ENCODE measurements around the gene ZC2HC1B. TPM values are rescaled to one million over a fixed set of nuclear protein-coding genes. Genes with fewer than 3 reads are reported as not detected.

The ZC2HC1B gene
- total RNA-seq, 1 donor from 2014 or later: not detected

DNA sequence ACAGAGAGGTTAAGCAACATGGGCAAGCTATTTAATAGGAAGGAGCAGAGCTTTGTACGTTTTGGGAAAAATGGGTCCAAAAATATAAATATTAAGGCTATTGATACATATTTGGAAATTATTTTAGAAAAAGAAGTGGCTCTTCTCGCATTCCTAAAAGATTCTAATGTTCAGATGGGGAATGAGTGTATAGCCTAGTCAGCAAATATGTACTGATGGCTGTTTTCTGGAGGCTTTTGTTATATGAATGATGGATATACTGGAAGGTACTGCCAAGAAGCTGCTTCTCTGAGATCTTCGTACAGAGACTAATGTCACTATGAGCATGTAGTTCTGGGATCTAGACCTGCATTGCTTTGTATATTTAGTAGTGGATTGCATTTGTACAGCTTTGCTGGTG lies 72.1 kb downstream of the ZC2HC1B start:
- H3K9ac ChIP-seq (ENCODE audit: low read length): no peak overlapping the region
- H3K27ac ChIP-seq (ENCODE audit: low read depth, low read length): no peak overlapping the region
- no peaks in the 10 kb centered on the region for H3K9me3 Mint-ChIP-seq (ENCODE audit: unreplicated experiment)
- no peaks in the 10 kb centered on the region for H4K20me1 ChIP-seq (ENCODE audit: insufficient read depth, low read length)
- H3K4me1 ChIP-seq (ENCODE audit: insufficient read depth, low read length): no peaks in the 10 kb centered on the region
- H3K36me3 Mint-ChIP-seq (ENCODE audit: low read depth, unreplicated experiment): no peaks in the 10 kb centered on the region
- H3K4me3 Mint-ChIP-seq (ENCODE audit: unreplicated experiment): no peak overlapping the region
- no peak for TF ChIP-seq CTCF (IDR thresholded peaks at IDR 0.05; ENCODE audit: insufficient read depth, low read depth, low read length)
- TF ChIP-seq EZH2 (IDR thresholded peaks at IDR 0.05; ENCODE audit: insufficient read depth, low read length): no peak
- H3K36me3 ChIP-seq (ENCODE audit: insufficient read depth, low read length): no peaks in the 10 kb centered on the region
- FAIRE-seq: no peak
- H3K4me1 Mint-ChIP-seq (ENCODE audit: low read depth, unreplicated experiment): no peaks in the 10 kb centered on the region
- H3K4me2 ChIP-seq (ENCODE audit: low read length): no peak overlapping the region
- no peaks in the 10 kb centered on the region for H3K27me3 ChIP-seq (ENCODE audit: insufficient read depth, low read length)
- H3K9me3 ChIP-seq (ENCODE audit: insufficient read depth, low read depth, low read length): no peaks in the 10 kb centered on the region
- no peak overlapping the region for H2AFZ ChIP-seq (ENCODE audit: low read depth, low read length)
- no peak for DNase-seq (ENCODE audit: low read depth)
- H3K27me3 Mint-ChIP-seq (ENCODE audit: low read depth, unreplicated experiment): peaks cover 3% of the 10 kb centered on the region
- no peak overlapping the region for H3K4me3 ChIP-seq (ENCODE audit: insufficient read depth, low read depth, low read length)
- no peaks in the 10 kb centered on the region for H3K79me2 ChIP-seq (ENCODE audit: insufficient read depth, low read length)
- H3K27ac Mint-ChIP-seq (ENCODE audit: unreplicated experiment): no peak overlapping the region

DNA sequence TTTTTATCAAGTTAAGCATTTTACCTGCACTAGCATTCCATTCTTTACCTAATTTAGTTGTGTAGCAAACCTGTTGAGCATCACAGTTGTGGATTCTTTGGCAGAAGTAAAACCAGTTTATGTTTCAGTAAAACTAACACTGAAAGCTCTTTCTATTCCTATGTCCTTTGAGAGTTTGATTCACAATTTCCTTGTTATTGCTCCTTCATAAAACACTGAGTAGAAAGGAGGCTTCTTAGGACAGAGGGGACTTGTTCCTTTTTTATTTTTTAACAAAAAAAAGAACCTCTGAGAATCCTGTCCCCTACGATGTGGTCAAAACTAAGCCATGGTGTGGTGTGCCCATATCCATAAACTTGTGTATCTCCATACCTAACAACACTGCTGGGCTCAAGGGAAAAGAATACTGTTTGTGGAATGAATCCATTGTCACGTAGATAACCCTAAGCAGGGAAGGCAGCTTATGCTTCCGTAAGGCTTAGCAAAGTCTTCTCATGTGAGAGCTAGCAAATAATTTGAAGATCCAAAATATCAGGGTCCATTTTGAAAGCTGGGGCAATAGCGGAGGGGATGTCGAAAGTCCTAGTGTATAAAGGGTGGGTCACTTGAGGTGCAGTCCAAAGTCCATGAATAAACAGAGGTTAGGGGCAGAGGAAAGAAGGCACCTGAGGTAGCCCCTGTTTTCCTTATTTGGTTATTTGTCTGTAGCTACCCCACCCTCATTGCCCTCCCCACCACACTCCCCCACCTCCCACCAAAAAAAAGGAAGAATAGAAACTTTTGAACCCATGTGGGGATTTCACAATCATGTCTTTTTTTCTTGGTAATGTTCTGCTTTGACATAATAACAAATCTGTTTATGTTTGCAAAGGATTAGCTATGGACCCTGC lies 72.7 kb downstream of the ZC2HC1B start:
- no peak overlapping the region for H3K27ac Mint-ChIP-seq (ENCODE audit: unreplicated experiment)
- H3K4me1 Mint-ChIP-seq (ENCODE audit: low read depth, unreplicated experiment): no peaks in the 10 kb centered on the region
- no peaks in the 10 kb centered on the region for H3K9me3 Mint-ChIP-seq (ENCODE audit: unreplicated experiment)
- TF ChIP-seq EZH2 (IDR thresholded peaks at IDR 0.05; ENCODE audit: insufficient read depth, low read length): no peak
- Histone ChIP-seq H3K9me3 (ENCODE audit: insufficient read depth, low read depth, low read length) (no peaks in the 10 kb centered on the region), H3K27ac (ENCODE audit: low read depth, low read length) (no peak overlapping the region), H3K79me2 (ENCODE audit: insufficient read depth, low read length) (no peaks in the 10 kb centered on the region), H4K20me1 (ENCODE audit: insufficient read depth, low read length) (no peaks in the 10 kb centered on the region), H3K4me1 (ENCODE audit: insufficient read depth, low read length) (no peaks in the 10 kb centered on the region), H3K9ac (ENCODE audit: low read length) (no peak overlapping the region), H2AFZ (ENCODE audit: low read depth, low read length) (no peak overlapping the region), H3K4me3 (ENCODE audit: insufficient read depth, low read depth, low read length) (no peak overlapping the region), H3K4me2 (ENCODE audit: low read length) (no peak overlapping the region), H3K36me3 (ENCODE audit: insufficient read depth, low read length) (no peaks in the 10 kb centered on the region), H3K27me3 (ENCODE audit: insufficient read depth, low read length) (no peaks in the 10 kb centered on the region)
- no peaks in the 10 kb centered on the region for H3K36me3 Mint-ChIP-seq (ENCODE audit: low read depth, unreplicated experiment)
- H3K4me3 Mint-ChIP-seq (ENCODE audit: unreplicated experiment): no peak overlapping the region
- H3K27me3 Mint-ChIP-seq (ENCODE audit: low read depth, unreplicated experiment): peaks cover 3% of the 10 kb centered on the region
- FAIRE-seq: no peak
- no peak for DNase-seq (ENCODE audit: low read depth)

GRCh38 chr6:143937668-143937970 lies 73.3 kb downstream of the ZC2HC1B start:
- Mint-ChIP-seq H3K4me1 (ENCODE audit: low read depth, unreplicated experiment) (no peaks in the 10 kb centered on the region), H3K27me3 (ENCODE audit: low read depth, unreplicated experiment) (peaks cover 3% of the 10 kb centered on the region), H3K36me3 (ENCODE audit: low read depth, unreplicated experiment) (no peaks in the 10 kb centered on the region), H3K4me3 (ENCODE audit: unreplicated experiment) (no peak overlapping the region), H3K9me3 (ENCODE audit: unreplicated experiment) (no peaks in the 10 kb centered on the region), H3K27ac (ENCODE audit: unreplicated experiment) (no peak overlapping the region)
- Histone ChIP-seq H3K4me2 (ENCODE audit: low read length) (no peak overlapping the region), H3K27ac (ENCODE audit: low read depth, low read length) (no peak overlapping the region), H2AFZ (ENCODE audit: low read depth, low read length) (no peak overlapping the region), H3K36me3 (ENCODE audit: insufficient read depth, low read length) (no peaks in the 10 kb centered on the region), H4K20me1 (ENCODE audit: insufficient read depth, low read length) (no peaks in the 10 kb centered on the region), H3K4me1 (ENCODE audit: insufficient read depth, low read length) (no peaks in the 10 kb centered on the region), H3K27me3 (ENCODE audit: insufficient read depth, low read length) (no peaks in the 10 kb centered on the region), H3K9me3 (ENCODE audit: insufficient read depth, low read depth, low read length) (no peaks in the 10 kb centered on the region), H3K79me2 (ENCODE audit: insufficient read depth, low read length) (no peaks in the 10 kb centered on the region), H3K9ac (ENCODE audit: low read length) (no peak overlapping the region), H3K4me3 (ENCODE audit: insufficient read depth, low read depth, low read length) (no peak overlapping the region)
- TF ChIP-seq CTCF (IDR thresholded peaks at IDR 0.05; ENCODE audit: insufficient read depth, low read depth, low read length): no peak
- no peak for TF ChIP-seq EZH2 (IDR thresholded peaks at IDR 0.05; ENCODE audit: insufficient read depth, low read length)
- no peak for FAIRE-seq
- no peak for DNase-seq (ENCODE audit: low read depth)
